Activated CD4-positive, alpha-beta T cell treated with anti-CD3 and anti-CD28 coated beads for 48 hours (primary cell): ENCODE results near the gene MAML3.

Source experiments
- DNase-seq: peaks from one replicate; pipeline ENCODE4 v3.0.0-alpha.2; 2020

Gene MAML3

DNA sequence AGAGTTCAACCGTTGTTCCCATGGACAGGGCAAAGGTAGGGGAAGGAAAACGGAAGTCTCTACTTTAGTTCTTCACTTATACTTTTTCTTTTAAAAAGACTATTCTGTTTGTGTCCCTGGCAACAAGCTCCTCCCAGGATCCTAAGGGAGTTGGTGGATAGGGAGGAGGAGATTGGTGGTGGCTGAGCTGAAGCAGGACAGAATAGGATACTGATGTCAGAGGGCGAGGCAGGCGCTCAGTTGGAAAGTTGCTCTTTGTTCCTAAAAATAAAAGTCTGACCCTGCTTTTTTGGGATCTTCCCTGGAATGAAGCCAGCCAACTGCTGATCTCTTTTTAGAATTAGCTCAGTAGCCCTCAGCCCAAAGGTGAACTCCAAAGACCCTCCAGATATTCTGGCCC, 383.6 kb downstream of the MAML3 start:
- DNase-seq, result no peak

DNA sequence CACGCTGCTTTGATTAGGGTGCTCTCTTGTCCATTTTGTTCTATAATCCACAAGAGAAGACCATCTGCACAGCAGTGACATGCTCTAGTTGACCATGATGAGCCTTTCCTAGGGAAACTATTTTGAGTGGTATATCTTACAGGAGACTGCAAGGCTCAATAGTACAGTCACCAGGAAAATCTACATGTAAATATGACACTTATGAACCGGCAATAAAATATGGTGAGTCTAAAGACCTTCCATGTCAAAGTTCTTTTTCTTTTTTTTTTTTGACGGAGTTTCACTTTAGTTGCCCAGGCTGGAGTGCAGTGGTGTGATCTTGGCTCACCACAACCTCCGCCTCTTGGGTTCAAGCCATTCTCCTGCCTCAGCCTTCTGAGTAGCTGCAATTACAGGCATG, 384.6 kb downstream of the MAML3 start:
- DNase-seq, result no peak

DNA sequence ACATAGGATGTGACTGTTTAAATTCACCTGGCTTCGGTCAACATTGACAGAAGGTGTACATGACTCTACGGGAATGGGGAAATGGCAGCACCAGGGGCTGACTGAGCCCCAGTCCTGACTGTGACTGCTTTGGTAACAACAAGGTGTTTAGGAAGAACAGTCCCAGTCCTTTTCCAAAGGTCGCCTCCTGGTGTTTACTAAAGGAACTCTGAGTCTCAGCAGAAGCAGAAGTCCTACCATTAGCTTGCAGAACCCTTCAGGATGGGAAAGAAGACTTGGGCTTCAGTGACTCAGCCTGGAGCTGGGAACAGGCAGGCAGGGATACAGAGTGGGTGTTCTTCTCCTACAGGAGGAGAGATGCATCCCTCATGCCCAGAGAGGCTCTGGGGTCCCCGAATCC, 385.1 kb downstream of the MAML3 start:
- no peak for DNase-seq

DNA sequence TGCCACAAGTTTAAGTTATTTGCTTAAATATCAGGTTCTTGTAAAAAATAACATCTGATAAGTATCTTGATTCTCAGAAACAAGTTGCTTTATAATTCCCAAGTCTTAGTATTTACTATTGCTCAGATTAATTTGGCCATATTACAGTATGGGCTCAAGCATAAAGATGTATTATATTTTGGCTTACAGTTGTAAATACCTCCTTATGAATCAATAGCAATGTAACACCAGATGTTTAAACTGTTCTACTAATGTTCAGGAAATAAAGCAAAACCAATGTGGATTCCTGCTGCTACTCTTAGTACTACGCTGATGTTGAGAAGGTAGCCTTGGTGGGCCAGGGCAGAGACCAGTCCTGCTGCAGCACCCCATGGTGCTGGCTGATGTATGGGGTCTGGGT, 385.6 kb downstream of the MAML3 start:
- no peak for DNase-seq

DNA sequence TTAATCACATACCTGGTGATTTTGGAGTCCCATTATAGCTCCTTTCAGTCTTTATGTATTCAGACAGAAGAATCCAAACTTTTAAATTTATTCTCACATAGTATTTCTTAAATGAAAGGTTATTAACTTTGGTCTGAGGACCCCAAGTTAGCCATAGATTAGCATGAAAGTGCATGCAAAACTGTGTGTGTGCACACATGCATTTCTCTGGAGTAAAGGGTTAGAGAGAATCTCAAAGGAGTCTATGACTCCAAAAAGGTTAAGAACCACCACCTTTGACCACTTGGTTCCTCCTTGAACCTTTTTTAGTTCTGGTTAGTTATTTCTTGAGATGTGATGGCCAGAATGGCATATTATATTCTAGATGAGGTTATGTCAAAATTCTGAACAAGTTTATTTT, 386.4 kb downstream of the MAML3 start:
- no peak for DNase-seq

DNA sequence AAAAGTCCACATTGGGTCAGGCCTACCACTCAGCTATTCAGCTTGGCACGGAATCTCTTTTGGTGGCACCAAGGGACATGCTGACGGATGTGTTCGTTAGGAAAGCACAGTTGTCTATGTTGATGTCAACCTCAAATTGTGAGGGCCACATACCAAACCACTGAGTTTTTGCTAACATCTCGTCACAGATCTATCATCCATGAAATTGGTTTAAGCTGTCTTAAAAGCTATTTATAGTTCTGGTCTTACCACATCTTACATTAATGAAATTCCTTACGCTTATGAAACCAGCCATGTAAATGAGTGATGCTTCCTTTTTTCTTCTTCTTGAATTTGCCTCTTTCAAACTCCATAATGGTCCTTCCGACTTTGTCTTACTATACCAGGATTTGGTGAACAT, 386.8 kb downstream of the MAML3 start:
- DNase-seq, result no peak

DNA sequence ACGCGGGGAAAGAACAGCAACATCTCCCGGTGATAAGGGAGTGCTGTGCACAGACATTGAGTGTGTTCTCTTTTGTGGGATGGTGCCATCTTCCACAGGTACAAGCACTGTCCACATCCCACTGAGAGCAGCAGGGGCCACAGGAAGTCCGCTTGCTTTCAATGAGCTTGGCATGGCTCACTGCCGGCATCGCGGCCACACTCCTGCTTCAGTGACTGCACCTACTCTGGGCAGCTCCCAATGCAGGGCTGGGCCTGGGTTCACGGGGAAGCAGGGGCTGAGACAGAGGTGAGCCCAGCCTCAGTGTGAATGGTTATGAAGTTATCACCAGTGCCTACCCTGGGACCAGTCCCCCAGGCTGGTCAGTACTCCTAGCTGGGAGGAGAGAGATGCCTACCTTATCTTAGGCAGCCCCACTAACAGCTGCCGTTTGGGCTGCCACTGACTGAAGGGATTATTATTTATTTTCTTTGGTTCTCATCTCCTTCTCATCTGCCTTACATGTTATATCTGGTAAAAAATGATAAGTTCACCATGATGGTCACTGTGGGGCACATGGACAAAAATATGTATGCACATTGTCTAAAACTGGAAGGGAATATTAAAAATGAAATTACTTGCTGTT, 389.2 kb downstream of the MAML3 start:
- no peak for DNase-seq

DNA sequence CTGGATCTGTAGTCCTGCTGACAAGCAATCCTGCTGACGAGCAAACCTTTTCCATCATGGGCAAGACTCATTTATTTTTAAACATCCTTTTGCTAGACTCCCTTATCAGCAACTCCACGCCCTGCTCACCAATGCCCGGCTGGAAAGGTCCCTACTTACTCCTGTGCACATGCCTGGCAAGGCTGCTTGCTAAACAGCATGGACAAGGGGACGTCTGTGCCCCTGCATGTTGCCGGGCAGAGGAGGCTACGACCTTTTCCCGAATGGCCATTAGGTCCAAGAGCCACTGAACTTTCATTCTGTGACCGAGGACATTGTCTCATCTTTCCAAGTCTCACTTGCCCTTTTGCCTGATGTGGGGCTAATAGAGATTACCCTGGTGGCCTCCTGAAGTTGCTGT, 389.8 kb downstream of the MAML3 start:
- no peak for DNase-seq

DNA sequence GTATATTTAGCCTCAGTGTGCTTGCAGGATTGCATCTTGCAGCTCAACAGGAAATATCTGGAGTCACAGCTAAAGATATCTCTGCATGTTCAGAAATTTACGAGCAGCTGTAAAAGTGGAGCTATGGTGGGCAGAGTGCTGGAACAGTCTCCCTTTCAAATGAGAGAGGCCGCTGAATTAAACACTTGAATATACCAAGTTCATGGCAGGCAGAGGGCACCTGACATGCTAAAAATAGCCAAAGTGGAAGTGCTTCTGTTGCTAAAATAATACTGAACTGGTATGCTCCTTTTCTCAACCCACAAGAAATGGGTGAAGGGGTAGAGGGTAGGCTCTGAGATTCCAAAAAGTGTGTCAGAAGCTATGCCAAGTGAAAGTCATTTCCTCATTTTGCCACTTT, 390.3 kb downstream of the MAML3 start:
- DNase-seq, result no peak

DNA sequence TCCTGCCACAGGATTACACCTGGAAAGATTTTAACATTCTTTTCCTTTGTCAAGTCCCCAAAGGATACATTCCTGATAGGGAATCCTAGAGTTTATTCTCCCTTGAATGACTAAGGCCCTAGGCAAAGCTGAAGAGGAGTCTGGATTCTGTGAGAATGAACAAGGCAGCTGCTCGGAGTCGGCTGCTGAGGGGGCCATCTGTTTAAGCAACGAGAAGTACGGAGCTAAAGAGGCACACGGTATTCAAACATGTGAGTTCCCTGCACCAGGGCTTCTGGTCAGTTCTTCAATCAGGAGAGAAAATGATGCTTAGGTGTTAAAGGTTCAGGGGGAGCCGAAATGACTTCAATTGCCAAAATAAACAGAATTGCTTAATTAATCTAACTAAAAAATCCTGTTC, 390.8 kb downstream of the MAML3 start:
- DNase-seq, result no peak

DNA sequence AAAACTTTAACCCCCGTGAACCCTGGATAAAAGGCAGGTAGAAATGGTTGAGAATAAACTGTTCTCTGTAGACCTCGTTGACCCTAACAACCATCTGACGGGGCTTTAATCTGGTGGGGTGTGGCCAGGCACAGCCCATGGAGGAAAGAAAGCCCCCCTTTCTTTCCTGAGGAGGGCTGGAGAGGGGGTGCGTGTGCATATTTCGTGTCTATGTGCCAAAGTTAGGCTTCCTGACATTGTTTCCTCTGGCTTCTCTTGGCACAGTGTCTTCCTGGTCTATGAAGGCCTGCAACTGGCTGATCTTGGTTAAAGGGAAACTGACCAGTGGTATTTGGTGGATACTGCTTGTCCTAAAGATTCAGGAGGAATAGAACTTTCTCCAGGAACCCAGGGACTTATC, 391.3 kb downstream of the MAML3 start:
- DNase-seq, result no peak

DNA sequence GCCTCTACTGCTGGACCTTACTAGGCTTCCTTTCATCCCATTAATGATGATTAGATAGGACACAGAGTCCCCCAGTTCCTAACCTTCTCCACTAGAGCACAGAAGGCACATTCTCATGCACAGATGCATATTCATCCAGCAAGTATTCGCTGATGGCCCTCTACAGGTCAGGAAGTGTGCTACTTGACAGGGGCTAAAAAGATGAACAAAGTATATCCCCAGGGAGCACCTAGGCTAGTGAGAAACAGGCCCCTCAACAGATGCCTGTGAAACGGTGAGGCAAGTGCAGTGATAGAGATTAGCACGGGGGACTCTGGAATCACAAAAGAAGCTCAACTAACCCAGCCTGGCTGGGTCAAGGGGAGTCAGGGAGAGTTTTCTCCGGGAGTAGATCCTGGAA, 392.5 kb downstream of the MAML3 start:
- DNase-seq, result no peak

DNA sequence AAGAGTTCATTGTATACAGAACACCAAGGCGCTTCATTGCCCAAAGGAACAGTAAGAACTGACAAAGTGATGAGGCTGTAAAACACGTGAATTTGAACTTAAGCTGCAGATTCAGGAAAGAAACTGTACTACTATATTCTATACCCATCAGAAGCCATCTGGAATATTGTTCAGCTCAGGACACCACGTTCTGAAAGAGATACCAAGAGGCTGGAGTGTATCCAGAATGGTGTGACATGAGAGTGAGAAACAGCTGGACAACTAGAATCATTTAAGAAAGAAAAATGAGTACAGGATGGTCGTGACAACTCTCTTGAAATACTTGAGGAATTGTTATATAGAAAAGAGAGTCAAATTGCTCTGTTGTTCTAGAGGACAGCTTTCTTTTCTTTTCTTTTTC, 393.4 kb downstream of the MAML3 start:
- no peak for DNase-seq

DNA sequence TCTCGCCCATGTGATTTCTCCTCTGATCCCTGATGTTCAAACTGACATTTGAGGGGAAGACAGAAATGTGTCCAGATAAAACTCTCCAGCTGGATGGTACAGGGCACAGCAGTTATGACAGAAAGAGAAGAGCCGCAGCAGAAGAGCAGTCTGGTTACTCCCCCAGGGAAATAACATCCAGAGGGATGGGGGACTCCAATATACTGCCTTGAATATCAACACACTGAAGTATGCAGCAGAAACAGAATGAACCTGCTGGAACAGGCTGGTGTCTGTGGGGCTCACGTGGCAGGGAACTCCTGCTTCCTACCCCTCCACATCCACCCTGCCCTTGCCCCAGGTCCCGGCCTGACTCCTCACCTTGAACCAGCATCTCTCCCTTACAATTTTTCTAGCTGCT, 394.9 kb downstream of the MAML3 start:
- no peak for DNase-seq

DNA sequence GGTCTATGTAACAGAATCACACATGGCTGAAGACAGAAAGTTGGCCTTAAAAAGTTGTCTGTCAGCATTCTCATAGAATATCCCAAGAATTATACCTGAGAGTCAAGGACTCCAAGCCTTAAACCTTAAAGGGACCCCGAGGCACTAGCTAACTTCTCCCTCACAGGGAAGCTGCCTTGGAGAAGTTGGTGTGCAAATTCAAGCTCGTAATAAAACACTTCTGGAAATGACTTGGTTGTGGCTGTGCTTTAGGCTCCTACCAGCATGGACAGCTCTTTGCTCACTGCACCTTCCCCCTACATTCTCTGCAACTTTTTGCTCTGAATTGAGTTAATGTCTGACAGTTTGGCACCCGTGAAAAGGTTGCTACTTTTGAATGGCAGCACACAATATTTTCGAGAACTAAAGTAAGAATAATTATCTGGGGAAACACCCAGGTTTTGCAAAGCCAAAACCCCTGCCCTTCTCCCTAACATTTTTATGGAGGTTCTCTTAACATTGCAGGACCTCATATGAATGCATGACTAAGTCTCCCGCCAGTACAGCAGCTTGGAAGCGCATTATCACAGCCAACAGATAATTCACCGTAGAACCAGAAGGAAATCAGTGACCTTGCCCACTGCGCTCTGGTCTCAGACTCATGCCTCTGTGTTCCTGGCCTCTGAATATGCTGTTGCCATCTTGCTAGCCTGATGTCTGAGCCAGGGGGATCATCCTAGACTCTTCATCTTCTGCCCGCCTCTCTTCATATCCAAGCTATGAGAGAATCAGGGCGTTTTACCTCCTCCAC, 397.4 kb downstream of the MAML3 start:
- DNase-seq, result no peak

DNA sequence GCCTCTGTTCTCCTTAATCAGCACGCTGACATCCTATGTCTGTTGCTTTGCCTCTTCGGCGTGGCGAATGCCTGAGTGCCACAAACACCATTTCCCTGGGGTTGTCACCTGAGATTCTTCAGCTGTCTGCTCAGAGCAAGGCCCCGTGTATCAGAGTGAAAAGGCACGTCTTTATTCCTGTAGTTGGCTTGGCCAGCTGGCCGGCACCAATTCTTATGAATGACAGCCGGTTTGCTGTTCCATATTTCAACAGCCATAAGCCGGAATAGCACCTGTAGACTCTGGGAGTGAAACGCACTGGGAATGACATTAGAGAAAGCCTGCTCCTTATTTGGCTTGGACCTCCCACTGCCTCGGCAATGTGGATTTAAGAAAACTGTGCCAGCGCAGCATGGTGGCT, 399.0 kb downstream of the MAML3 start:
- DNase-seq, result no peak

DNA sequence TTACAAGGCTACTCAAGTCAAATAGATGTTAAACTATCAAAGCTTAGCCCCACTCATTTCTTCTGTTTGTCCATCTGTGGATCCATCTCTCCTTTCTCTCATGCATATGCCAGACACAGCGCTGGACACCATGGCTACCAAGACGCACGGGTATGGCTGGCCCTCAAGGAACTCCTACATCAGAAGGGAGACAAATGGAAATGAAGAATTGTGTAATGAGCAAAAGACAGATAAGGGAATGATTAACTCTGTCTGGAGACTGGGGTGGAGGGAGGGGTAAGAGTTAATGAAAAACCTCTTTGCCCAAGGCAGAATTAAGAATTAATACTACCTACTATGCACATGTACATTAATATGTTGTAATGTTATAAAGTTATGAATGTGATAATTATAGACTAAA, 400.3 kb downstream of the MAML3 start:
- DNase-seq, result no peak

DNA sequence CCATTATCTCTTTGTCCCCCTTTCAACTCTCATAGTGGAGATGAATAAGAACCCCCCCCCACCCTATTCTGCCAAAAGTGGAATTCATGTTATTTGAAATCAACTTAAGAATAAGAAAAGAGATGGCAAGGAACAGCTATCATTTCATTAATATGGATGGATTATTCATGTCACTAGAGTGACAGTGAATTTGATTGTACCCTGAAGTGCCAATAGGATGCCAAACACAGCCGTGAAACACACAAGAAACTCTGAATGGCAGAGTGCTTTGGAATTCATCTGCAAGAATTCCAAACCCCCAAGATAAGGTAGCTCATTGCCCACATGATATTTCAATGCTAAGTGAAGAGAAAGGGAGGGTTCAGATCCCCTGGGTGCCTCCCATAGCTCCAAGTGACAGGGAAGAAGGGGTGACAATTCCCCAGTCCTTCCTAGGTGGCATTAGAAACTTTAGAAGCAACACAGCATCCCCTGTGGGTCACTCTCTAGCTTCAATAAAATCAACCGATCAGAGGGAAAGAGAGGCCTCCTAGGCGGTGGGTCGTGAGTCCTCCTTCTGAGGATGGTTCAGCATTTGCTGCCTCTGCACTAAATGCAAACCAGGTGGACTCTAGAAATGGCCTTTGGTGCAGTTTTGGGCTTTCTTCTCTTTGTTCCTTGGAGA, 404.0 kb downstream of the MAML3 start:
- no peak for DNase-seq

DNA sequence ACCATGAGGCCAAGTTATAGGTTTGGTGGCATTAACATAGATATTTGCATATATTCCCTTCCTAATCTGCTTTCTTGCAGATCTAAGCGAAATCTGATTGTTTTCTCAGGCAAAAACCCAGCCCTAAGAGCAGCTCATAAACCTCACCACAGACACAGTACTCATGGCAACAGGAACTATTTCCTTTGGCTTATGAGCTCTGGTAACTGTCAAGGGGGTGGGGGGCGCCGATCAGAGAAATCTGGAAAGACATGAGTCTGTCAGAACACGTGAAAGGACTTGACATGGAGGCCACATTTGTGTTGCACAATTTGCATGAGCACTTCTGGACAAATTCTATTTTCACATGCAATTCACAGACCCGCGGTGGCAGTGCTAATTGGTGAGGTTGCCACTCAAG, 404.6 kb downstream of the MAML3 start:
- no peak for DNase-seq

DNA sequence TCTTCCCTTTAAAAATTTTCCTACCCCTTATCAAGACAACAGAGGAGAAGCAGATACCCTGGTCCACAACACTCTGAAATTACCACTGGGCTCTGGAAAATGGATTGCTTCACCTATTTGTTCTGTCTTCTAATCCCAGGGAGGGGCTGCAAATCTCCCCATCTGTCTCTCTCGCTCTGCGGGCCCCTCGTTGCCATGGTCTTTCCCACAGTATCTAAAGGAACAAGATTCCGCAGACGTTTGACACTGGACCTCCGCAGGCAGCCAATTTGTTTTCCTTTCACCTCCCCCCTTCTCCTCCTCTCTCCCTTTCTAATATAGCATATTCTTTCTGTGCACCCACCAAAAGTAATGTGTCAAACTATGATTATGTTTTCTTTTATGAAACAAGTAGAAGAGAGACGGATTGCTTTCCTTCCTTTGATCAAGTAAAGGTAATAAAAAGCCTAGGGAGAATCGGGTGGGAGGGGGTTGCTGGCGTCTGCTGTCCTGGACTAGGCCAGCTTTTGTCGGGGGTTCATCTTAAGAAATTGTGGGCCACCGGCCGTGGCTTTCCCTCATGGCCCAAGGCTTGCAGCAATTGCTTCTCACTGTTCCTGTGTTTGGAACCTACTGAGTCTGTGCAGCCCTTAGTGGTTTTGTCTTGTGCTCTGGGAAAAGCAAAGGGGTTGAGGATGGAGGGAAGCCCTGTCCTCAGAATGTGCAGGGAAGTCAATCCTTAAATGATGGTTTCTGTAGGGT, 407.4 kb downstream of the MAML3 start:
- no peak for DNase-seq

DNA sequence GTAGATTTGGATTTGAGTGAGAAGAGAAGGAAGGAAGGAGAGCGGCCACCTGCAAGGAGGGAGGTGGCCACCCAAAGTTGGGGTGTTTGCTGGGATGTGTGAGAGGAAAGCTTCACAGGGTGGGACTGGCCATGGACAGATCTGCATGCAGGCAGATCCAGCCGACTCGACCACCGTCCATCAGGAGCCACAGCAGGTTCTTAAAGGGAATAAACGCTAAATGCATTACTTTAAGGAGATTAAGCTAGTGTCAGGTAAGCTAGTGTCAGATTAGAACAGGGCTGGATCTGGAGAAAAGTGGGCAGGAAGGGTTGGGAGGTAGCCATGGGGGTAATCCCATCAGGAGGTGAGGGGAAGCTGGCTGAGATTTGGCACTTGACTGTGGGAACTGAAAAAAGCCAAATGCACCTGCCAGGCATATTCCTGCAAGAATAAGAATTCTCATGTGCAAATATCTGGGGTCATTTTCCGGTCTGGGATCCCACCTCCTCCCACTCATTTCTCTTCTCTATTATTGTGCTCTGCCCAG, 408.8 kb downstream of the MAML3 start:
- no peak for DNase-seq

DNA sequence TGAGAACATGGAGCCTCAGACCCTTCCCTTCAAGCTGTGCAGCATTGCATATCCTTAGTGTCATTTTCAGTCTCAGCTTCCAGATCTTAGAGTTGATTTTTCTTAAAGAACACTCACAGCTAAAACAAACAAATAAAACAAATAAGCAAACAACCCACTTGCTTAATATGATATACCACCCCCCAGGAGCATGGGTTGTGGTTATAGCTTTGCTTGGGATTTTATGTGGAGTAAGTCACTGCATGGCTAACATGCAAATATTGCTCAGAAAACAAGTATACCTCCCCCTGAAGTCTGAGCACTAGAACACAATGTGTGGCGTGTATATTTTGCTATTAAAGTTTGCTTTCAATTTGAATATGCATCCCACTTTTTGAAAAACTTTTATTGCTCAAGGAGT, 409.8 kb downstream of the MAML3 start:
- DNase-seq, result no peak

DNA sequence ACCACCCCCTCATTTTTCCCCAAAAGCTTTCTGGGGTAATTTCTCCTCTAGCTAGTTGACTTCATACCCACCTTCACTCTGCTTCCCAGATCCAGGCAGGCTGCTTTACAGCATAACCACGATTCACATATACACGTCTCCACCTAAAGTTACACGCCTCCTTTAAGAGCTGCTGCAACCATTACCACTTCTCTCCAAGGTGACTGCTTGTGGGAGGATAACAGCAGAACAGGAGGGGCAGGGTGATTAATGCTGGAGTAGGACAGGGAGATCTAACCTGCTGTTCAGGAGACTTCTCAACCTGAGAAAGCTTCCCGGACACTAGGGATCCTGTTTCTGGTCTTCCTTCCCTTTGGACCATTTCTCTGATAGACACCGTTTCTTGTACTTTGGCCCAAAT, 411.0 kb downstream of the MAML3 start:
- no peak for DNase-seq
